PC-3 (cell line): ENCODE data around the gene UNC45B. TPM values are rescaled to one million over a fixed set of nuclear protein-coding genes. Genes with fewer than 3 reads are reported as not detected.

Source experiments
- ATAC-seq: fragments of 200-7000 bp; cut with Tn5 transposase; 2 replicates; pipeline ENCODE4 v1.9.1; 2020; ENCODE audit warnings: mild to moderate bottlenecking, moderate library complexity
- BruUV-seq: library from RNA; stranded (reverse); fragments of 400-500 nt; replicated peaks from 2 replicates; lab custom pipeline; 2021; lab: Mats Ljungman, UMichigan
- CTCF ChIA-PET: fragments of 300-600 bp; sonication (Branson Sonifier 250); formaldehyde crosslinking; loops from one replicate; lab custom pipeline; 2022; ENCODE audit warnings: antibody characterized with exemption; lab: Charles Lee
- POLR2A ChIA-PET: fragments of 300-600 bp; sonication (Branson Sonifier 250); formaldehyde crosslinking; loops from one replicate; lab custom pipeline; 2022; ENCODE audit warnings: antibody characterized with exemption; ENCODE audit not compliant: unreplicated experiment; lab: Charles Lee
- DNase-seq: peaks from one replicate; pipeline ENCODE4 v3.0.0-alpha.2; 2015
- H2AFZ ChIP-seq: fragments of 300-600 bp; sonication (generic); 2 replicates; pipeline ENCODE4 v1.6.0; 2016; ENCODE audit warnings: antibody characterized with exemption, low read length
- H3F3A ChIP-seq: fragments of 300-600 bp; sonication (generic); one replicate; pipeline ENCODE4 v1.6.0; 2017; ENCODE audit warnings: antibody characterized with exemption, low read length, control low read depth, mild to moderate bottlenecking; ENCODE audit not compliant: unreplicated experiment
- H3K27ac ChIP-seq: fragments of 300-600 bp; sonication (generic); 2 replicates; pipeline ENCODE4 v1.5.1; 2016; ENCODE audit warnings: mild to moderate bottlenecking, low read length
- H3K27me3 ChIP-seq: fragments of 300-600 bp; sonication (generic); 2 replicates; pipeline ENCODE4 v1.6.1; 2016; ENCODE audit warnings: low read length, mixed read lengths
- H3K36me3 ChIP-seq: fragments of 300-600 bp; sonication (generic); 2 replicates; pipeline ENCODE4 v1.6.1; 2016; ENCODE audit warnings: low read depth, mixed run types, low read length, mixed read lengths
- H3K4me1 ChIP-seq: fragments of 300-600 bp; sonication (generic); 2 replicates; pipeline ENCODE4 v1.5.1; 2016; ENCODE audit warnings: low read length; ENCODE audit not compliant: insufficient read depth
- H3K4me2 ChIP-seq: fragments of 300-600 bp; sonication (generic); 2 replicates; pipeline ENCODE4 v1.6.0; 2016; ENCODE audit warnings: low read length
- H3K4me3 ChIP-seq: fragments of 300-600 bp; sonication (generic); 2 replicates; pipeline ENCODE4 v1.5.1; 2016; ENCODE audit warnings: mild to moderate bottlenecking, low read length, mixed read lengths
- H3K79me2 ChIP-seq: fragments of 300-600 bp; sonication (generic); 2 replicates; pipeline ENCODE4 v1.6.1; 2017; ENCODE audit warnings: low read length, mixed read lengths
- H3K9ac ChIP-seq: fragments of 300-600 bp; sonication (generic); 2 replicates; pipeline ENCODE4 v1.6.0; 2016; ENCODE audit warnings: mild to moderate bottlenecking, low read length
- H3K9me2 ChIP-seq: fragments of 300-600 bp; sonication (generic); replicated peaks from 2 replicates; pipeline ENCODE4 v1.6.1; 2016; ENCODE audit warnings: mixed run types, low read length, mixed read lengths
- H3K9me3 ChIP-seq: fragments of 300-600 bp; sonication (generic); 2 replicates; pipeline ENCODE4 v1.6.1; 2016; ENCODE audit warnings: low read length, mixed read lengths
- H4K20me1 ChIP-seq: fragments of 300-600 bp; sonication (generic); 2 replicates; pipeline ENCODE4 v1.6.1; 2016; ENCODE audit warnings: low read length, mixed read lengths
- CTCF ChIP-seq: fragments of 300-600 bp; sonication (generic); conservative IDR thresholded peaks from 2 replicates; pipeline ENCODE4 v1.5.1; 2017; ENCODE audit warnings: antibody characterized with exemption, low read depth, mild to moderate bottlenecking, low read length
- EZH2 ChIP-seq: fragments of 300-600 bp; sonication (generic); IDR thresholded peaks from one replicate; pipeline ENCODE4 v1.6.1; 2017; ENCODE audit warnings: antibody characterized with exemption, mild to moderate bottlenecking, low read length; ENCODE audit not compliant: unreplicated experiment
- EZH2phosphoT487 ChIP-seq: fragments of 300-600 bp; sonication (generic); IDR thresholded peaks from 2 replicates; pipeline ENCODE4 v1.6.1; 2018; ENCODE audit warnings: mild to moderate bottlenecking, antibody characterized with exemption, low read length, borderline replicate concordance
- intact Hi-C: fragments of 100-400 bp; cut with micrococcal nuclease; formaldehyde crosslinking; loops from 2 replicates; pipeline ENCODE4 v1.9.0; 2023
- total RNA-seq: library from RNA; depleted of rRNA; stranded (reverse); fragments of >200 nt; gene quantifications from 2 replicates; pipeline ENCODE4 v1.2.3, GENCODE V29; 2014

The UNC45B gene
- total RNA-seq, 1 experiment from 2014 or later = not detected

- CTCF ChIA-PET = interaction anchor here (0.5 kb wide), 1 partner anchor 128 kb away, joined by 3 read pairs; no protein-coding TSS in a partner anchor
- no peak within 1 kb of the TSS for H2AFZ ChIP-seq
These were observed 26.3 kb upstream of the UNC45B start, which contains the start of gene FNDC8 for GRCh38 chr17:35121315-35121714. Gene FNDC8 (plus strand): TSS chr17:35121615. CDS start chr17:35121694, 79 bp downstream.

GRCh38 chr17:35127751-35128514 is 19.7 kb upstream of the UNC45B start:
- Histone ChIP-seq H3K9ac (no peak overlapping the region), H3K27me3 (no peaks in the 10 kb centered on the region), H3K4me2 (no peak overlapping the region), H2AFZ (no peak overlapping the region), H4K20me1 (no peaks in the 10 kb centered on the region), H3K4me3 (no peak overlapping the region), H3F3A (no peaks in the 10 kb centered on the region), H3K9me3 (no peaks in the 10 kb centered on the region), H3K36me3 (peaks cover 5% of the 10 kb centered on the region), H3K9me2 (no peaks in the 10 kb centered on the region), H3K4me1 (no peaks in the 10 kb centered on the region), H3K79me2 (no peaks in the 10 kb centered on the region), H3K27ac (no peak overlapping the region)
- POLR2A ChIA-PET = no interaction called here
- no TSS peak for BruUV-seq
- intact Hi-C loops = no loop called here
- ATAC-seq (no peak), DNase-seq (no peak)
- TF ChIP-seq EZH2 (no peak), EZH2phosphoT487 (no peak), CTCF (no peak)
- CTCF ChIA-PET = no interaction called here

More at GRCh38 chr17:35121315-35121714, 26.3 kb upstream of the UNC45B start, which contains the start of gene FNDC8:
- Histone ChIP-seq H3K9me3 (no peaks in the 10 kb centered on the region), H3F3A (no peaks in the 10 kb centered on the region), H3K9ac (no peak within 1 kb of the TSS), H4K20me1 (no peaks in the 10 kb centered on the region), H3K9me2 (no peaks in the 10 kb centered on the region), H3K27ac (no peak within 1 kb of the TSS), H3K4me3 (no peak within 1 kb of the TSS), H3K4me2 (no peak within 1 kb of the TSS), H3K4me1 (peaks cover 13% of the 10 kb centered on the region), H3K27me3 (no peaks in the 10 kb centered on the region), H3K79me2 (peaks cover 28% of the 10 kb centered on the region), H3K36me3 (no peaks in the 10 kb centered on the region)
- BruUV-seq = no TSS peak
- ATAC-seq (no peak), DNase-seq (no peak)
- POLR2A ChIA-PET = no interaction called here
- intact Hi-C loops = no loop called here
- TF ChIP-seq EZH2phosphoT487 (no peak), EZH2 (no peak), CTCF (no peak)
